Tibial nerve (tissue), 4 donors: ENCODE results near the gene POU6F2.

ENCODE experiments used
- EP300 ChIP-seq, 2 donors: sonication (generic); formaldehyde crosslinking; IDR thresholded peaks; one replicate each; pipeline ENCODE4 v1.6.1; 2017; ENCODE audit warnings: antibody characterized with exemption in 2 of 2, mild to moderate bottlenecking in 1 of 2
- POLR2A ChIP-seq, 2 donors: fragments of 450-650 bp; IDR thresholded peaks; one replicate each; pipeline ENCODE4 v1.6.1; 2017; ENCODE audit warnings: antibody characterized with exemption in 2 of 2, mild to moderate bottlenecking in 2 of 2, moderate library complexity in 2 of 2
- TF ChIP-seq, protein P1 (sequence below), 5 experiments: fragments of 200-600 bp in 3 of 5; fragments of 450-650 bp in 2 of 5; sonication (generic) in 3 of 5; IDR thresholded peaks; one replicate each; pipeline ENCODE4 v1.5.1; 2016 to 2019; ENCODE audit warnings: antibody characterized with exemption in 5 of 5, mild to moderate bottlenecking in 3 of 5, moderate library complexity in 2 of 5

GRCh38 chr7:39404907-39405306, 427.2 kb downstream of the POU6F2 start:
- TF ChIP-seq, protein P1, sequence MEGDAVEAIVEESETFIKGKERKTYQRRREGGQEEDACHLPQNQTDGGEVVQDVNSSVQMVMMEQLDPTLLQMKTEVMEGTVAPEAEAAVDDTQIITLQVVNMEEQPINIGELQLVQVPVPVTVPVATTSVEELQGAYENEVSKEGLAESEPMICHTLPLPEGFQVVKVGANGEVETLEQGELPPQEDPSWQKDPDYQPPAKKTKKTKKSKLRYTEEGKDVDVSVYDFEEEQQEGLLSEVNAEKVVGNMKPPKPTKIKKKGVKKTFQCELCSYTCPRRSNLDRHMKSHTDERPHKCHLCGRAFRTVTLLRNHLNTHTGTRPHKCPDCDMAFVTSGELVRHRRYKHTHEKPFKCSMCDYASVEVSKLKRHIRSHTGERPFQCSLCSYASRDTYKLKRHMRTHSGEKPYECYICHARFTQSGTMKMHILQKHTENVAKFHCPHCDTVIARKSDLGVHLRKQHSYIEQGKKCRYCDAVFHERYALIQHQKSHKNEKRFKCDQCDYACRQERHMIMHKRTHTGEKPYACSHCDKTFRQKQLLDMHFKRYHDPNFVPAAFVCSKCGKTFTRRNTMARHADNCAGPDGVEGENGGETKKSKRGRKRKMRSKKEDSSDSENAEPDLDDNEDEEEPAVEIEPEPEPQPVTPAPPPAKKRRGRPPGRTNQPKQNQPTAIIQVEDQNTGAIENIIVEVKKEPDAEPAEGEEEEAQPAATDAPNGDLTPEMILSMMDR (IDR thresholded peaks at IDR 0.05), result no peak
- TF ChIP-seq POLR2A (IDR thresholded peaks at IDR 0.05) (no peak), EP300 (IDR thresholded peaks at IDR 0.05) (no peak)
